Measurements from ENCODE around the gene TBC1D13.
"Not testable (repeated sequence)": the region's sequence is repeated elsewhere in the genome, so short reads cannot be mapped to it uniquely, and the experiment has no call there.

TBC1D13 gene

DNA sequence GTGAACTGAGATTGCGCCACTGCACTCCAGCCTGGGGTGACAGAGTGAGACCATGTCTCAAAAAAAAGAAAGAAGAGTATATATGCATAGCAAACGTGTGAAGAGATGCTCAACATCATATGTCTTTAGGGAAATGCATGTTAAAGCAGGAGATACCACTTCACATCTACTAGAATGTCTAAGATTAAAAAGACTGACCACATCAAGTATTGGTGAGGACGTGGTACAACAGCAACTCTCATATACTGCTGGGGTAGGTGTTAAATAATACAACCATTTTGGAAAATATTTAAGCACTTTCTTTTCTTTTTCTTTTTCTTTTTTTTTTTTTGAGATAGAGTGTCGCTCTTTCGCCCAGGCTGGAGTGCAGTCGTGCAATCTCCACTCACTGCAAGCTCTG is 1.6 kb upstream of the TBC1D13 start:
- no peak for DNase-seq

DNA sequence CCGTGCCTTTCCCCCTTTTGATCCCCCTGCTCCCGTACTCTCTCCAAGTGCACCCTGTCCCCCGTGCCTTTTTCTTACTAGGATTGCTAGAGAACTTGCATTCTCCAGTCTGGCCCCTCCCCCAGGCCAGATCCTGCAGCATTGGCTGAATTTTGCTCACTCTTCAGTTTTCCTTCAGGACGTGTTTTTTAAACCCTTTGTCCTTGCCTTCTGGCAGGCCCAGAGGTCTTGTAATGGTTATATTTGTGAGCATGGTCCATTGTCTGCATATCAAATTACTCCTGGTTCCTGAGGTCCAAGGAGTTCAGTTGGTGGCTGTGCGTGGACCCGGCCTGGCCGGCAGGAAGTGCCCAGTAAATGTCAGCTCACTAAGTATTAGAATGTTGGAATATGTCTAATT is 606 bp downstream of the TBC1D13 start:
- no peak for DNase-seq

DNA sequence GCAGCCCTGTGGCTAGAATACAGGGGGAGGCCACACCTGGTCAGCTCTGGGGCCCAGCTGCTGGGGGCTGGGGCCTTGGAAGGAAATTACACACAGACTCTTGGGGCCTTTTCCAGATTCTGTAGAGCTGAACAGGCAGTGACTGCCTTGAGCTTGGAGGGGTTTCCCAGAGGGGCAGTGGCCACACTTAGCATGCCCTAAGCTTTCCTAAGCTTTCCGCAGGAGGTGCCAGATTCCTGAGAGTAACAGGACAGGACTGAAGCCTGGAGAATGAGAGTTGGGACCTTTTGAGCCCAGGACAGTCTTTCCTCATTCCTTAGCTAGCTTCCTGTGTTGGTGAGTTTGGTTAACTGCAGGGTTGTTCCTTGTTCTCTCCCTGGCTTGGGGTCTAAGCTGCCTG is 1.4 kb downstream of the TBC1D13 start:
- no peak for DNase-seq

DNA sequence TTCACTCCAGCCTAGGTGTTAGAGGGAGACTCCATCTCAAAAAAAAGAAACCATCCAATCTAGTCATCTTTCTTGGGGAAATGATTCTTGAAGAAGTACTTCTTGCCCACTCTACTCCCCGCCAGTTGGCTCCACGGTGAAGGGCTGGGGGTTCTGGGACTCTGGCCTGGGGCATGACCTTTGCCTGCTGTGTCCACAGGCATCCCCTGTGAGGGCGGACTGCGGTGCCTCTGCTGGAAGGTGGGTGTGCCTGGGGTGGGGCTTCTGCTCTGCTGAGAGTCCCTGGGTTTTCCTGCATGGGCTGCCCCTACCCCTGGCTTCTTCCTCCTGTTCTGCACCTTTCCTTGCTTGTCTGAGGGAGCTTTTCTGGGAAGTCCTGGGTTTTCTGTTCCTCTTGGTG is 3.5 kb downstream of the TBC1D13 start:
- DNase-seq = no peak

DNA sequence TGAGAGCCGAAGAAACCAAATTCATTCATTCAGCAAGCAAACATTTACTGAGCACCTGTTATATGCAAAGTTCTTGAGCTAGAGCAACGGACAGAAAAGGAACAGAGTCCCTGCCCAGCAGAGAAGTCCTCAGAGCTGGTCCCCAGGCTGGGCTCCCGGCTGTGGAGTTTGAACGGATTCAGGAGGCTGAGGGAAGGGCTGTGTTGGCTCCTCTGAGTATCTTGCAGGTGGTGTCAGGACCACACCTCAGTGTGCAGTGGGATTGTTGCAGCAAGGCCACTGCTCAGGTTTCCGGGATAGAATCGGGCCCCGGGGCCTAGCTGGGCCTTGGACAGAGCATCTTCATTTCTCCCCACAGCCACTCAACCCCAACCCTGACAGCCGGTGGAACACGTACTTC is 5.1 kb downstream of the TBC1D13 start:
- DNase-seq = no peak

DNA sequence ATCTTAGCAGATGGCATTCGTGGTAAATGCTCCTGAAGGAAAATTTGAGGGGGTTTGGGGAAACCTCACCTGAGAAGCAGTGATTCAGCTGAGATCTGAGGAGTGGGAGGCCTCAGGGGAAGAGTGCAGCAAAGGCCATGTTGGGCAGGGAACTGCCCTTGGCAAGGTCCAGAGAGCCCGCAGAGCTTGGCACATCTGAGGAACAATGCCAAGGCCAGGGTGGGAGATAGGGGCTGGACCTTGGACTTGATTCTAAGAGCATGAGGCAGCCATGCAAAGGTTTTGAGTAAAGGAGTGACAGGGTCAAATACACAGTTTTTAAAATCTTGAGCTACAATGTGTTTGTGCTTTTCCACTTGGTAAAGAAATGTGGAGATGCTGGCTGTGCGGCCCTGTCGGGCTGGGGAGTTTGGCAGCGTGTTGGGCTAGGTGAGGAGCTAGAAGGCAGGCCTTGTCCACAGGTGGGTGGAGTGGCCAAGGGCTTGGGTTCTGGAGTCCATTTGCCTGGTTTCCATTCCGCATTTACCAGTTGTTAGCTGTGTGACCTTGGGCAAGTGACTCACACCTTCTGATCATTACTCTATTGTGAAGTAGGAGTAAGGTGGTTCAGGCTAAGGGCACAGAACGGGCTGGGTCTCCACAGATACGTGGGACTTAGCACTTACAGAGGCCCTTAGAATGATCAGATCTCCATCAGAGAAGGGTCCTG is 6.1 kb downstream of the TBC1D13 start:
- DNase-seq = no peak

DNA sequence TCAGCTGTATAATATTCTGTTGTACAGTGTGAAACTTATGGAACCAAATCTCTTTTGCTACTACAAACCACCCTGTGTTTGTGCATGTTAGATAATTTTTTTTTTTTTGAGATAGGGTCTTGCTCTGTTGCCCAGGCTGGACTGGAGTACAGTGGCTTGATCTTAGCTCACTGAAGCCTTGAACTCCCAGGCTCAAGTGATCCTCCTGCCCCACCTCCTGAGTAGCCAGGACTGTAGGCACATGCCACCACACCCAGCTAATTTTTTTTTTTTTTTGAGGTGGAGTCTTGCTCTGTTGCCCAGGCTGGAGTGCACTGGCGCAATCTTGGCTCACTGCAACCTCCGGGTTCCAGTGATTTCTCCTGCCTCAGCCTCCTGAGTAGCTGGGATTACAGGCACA is 7.9 kb downstream of the TBC1D13 start:
- DNase-seq = not testable (repeated sequence)

DNA sequence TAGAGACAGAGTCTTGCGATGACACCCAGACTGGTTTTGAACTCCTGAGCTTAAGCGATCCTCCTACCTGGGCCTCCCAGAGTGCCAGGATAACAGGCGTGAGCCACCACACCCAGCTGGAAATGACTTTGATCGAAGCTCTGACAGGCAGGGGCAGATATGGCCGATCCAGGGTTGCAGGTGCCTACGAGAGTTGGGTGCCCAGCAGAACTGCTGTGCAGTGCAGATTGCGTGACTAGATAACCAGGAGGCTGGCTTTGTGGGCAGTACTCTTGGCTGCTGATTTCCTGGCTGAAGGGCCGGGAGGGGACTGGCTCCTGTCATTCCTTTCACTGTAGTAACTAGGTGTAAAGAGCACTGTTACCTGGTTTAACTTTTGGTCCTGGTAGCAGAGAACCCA is 11.8 kb downstream of the TBC1D13 start:
- DNase-seq = no peak

DNA sequence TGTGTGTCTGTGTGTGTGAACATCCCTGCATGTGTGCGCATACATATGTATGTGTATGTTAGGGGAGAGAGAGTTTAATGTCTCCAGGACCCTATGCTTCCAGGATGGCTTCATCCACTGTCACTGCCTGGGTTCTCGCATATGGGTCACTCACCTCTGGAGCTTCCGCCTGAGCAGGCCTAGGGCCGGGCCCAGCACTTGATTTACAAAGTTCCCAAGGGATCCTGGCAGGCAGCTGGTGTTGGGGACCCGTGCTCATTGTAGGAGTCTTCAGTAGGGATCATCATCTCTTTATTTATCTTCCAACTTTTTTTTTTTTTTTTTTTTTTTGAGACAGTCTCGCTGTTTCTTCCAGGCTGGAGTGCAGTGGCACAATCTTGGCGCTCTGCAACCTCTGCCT is 13.0 kb downstream of the TBC1D13 start:
- no peak for DNase-seq

DNA sequence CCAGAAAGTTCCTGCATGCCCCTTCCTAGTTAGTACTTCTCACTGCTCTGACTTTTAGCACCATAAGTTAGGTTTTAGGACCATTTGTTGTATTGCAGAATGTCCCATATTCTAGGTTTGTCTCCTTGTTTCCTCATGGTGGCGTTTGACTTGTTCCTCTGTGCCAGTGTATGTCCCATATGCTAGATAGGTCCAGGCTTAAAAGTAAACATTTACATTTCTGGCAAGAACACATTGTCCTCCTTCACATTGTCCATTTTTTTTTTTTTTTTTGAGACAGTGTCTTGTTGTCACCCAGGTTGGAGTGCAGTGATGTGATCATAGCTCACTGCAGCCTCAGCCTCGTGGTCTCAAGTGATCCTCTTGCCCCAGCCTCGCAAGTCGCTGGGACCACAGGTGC is 15.4 kb downstream of the TBC1D13 start:
- DNase-seq = no peak

DNA sequence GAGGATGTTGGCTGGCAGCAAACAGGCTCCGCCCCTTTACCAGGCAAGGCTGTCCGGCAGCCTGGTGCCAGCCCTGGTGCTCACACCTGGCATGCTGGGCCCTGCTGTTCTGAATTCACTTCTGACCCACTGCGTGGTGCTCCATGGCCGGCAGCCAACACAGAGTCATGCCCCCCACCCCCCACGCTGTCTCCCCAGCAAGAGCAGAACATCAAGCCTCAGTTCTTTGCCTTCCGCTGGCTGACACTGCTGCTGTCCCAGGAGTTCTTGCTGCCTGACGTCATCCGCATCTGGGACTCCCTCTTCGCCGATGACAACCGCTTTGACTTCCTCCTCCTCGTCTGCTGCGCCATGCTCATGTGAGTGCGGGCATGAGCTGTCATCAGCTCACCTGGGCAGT is 18.6 kb downstream of the TBC1D13 start:
- no peak for DNase-seq

DNA sequence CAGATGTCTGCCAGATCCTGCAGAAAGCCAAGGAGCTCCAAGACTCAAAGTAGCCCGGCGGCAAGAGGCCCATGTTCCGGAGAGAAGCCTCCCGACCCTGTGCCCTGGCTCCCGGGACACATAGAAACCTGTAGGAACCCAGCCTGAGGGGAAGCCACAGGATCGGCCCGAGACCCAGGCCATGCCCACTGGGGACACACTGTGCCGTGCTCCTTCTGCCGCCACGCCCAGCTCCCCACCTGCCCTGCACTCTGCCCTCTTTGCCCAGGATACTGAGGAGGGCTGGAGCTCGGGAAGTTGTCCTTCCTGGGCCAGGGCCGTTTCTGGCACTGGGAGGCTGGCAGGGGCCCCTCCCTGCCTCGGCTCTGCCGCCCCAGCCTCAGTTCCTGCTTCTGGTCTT is 20.8 kb downstream of the TBC1D13 start:
- no peak for DNase-seq

DNA sequence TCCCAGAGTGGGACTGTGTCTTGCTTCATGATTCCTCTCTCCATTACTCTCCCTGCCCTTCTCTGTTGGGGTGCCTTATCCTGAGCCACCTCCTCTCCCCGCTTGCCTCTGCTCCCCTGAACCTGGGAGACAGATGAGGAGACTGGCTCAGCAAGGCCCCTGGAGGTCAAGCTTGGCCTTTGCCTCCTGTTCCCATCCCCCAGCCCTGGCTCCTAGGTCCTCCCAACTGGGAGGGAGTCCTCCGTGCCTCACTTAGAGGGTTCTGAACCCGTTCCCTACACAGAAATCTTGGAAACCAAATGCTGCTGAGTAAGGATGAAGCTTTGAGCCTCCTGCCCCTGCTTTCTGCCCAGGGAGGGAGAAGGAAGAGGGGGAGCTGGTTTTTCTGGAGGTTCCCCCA is 21.5 kb downstream of the TBC1D13 start:
- no peak for DNase-seq

DNA sequence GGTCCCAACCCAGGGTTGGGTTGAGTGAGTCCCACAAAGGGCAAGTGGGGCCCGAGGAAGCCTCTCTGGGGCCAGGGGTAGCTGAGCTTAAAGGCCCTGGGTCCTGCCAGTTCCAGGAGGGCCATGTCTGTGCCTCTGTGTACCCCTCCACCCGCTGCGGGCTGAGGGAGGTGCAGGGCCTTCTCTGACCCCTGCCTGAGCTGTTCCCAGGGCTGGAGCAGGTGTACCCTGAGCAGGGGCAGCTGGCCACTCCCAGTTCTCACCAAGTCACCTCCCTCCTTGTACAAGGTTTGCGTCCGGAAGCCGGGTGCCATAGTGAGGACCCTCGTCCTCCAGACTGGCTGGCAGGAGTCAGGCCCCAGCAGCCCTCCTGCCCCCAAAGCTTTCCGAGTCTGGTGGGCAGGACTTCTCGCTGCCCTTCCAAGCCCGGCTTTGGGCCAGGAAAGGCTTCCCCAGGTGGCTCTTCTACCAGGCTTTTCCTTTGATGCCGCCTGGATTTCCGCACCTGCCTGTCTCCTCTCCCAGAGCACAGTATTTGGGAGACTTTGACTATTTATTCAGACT is 22.1 kb downstream of the TBC1D13 start:
- no peak for DNase-seq

DNA sequence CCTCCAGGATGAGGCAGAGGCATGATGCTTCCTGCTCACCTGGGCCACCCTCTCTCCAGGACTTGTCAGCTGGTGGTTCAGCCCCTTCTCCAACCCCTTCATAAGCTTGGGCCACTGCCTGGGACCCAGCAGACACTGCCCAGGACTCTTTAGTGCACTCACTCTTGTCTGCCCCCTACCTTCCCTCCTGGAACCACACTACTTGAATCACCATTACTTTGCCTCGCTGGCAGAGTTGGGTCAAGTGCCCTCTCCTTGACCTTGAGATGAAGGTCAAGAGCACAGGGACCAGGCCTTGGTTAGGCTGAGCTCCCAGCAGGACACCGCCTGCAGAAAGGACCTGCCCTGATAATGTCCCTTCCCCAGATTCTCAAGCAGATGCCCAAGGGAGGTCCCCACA is 22.8 kb downstream of the TBC1D13 start:
- no peak for DNase-seq

DNA sequence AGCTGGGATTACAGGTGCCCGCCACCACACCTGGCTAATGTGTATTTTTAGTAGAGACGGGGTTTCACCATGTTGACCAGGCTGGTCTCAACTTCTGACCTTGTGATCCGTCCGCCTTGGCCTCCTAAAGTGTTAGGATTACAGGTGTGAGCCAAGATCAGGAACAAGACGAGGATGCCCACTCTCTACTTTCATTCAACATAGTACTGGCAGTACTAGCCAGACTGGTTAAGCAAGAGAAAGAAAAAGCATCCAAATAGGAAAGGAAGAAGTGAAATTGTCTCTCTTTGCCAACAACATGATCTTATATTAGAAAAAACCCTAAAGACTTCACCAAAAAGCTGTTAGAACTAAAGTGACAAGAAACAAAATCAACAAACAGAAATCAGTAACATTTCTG is 23.8 kb downstream of the TBC1D13 start:
- DNase-seq = no peak

DNA sequence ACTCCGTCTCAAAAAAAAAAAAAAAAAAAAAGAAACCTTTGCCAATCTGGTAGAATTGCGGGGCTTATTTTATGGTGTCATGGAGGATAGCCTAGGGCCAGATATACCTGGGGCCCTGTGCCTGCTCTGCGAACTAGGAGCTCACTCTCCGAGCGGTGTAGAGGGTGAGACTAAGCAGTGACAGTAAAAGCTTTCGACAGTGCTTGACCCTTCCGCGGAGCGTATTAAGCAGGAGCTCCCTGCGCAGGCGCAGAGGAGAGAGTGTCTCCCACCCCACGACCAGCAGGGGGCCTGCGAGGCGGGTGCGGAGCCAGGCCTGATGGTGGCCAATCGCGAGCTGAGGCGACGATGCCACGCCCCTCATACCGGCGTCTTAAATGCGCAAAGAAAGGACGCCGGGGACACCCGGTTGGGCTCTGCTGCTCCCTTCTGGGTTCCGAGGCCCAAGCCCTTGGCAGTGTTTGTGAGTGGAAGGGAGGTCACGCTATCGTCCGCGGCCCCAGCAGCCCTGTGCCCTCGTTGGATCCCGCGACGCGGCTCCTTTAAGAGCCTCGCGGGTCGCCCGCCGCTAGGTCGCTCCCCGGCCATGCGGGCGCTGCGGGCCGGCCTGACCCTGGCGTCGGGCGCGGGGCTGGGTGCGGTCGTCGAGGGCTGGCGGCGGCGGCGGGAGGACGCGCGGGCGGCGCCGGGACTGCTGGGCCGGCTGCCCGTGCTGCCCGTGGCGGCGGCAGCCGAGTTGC is 31.2 kb downstream of the TBC1D13 start, which contains the start of gene ENDOG:
Gene ENDOG, plus strand, starts transcription at position 402 of the 740 bp plus-strand sequence. Its CDS starts 185 bp downstream, at position 587.
- DNase-seq = peak; percentile 91

DNA sequence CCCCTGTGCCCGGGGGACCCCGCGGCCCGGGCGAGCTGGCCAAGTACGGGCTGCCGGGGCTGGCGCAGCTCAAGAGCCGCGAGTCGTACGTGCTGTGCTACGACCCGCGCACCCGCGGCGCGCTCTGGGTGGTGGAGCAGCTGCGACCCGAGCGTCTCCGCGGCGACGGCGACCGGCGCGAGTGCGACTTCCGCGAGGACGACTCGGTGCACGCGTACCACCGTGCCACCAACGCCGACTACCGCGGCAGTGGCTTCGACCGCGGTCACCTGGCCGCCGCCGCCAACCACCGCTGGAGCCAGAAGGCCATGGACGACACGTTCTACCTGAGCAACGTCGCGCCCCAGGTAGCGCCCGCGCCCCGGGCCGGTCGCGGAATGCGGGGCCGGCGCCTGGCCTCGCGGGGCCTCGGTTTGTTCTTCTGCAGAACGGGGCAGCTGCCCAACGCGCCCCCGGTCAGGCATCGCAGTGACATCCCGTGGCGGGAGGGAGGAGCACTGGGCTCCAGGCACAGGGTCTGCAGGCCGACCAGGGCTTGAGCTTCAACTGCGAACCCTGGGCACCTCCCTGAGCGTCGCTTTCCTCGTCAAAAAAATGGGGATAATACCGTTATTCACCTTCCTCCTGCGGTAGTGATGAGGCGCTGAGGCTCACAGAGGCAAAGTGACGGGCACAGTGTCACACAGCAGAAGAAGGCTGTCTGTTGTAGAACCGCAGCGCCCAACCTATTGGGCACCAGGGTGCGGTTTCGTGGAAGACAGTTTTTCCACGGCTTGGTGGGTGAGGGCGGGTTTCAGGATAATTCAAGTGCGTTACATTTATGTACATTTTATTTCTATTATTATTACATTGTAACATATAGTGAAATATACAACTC is 32.0 kb downstream of the TBC1D13 start:
- no peak for DNase-seq

DNA sequence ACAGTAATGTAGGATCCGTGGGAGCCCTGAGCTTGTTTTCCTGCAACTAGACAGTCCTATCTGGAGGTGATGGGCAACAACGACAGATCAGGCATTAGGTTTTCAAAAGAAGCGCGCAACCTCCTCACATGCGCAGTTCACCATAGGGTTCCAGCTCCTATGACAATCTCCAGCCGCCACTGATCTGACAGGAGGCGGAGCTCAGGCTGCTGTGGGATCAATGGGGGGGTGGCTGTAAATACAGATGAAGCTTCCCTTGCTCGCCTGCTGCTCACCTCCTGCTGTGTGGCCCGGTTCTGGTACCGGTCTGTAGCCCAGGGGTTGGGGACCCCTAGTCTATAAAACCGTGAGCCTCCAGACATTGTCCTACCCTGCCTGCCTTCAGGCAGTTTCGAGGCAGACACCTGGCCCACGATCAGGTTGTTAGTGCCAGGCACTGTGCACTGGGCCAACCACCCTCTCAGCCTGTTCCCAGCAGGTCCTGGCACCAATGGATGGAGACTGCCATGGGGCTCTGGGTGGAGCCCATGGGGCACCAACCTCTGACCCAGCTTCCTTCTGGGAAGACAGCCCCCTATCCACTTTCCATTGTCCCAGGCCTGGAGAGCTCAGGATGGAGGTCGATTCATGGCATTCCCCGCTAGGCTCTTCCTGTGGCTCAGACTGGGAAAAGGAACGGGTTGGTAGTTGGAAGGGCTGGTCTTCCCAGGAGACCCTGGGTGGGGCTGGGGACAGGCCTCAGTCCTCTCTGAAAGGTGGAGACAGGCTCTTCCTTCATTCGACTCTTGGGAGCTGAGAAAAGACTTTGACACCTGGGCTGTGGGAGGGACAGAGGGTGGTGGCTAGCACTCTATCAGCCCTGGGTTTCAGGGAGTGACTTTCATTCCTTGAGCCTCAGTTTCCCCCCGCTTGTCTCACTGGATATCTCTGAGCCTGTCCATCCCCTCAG is 32.9 kb downstream of the TBC1D13 start:
- no peak for DNase-seq

DNA sequence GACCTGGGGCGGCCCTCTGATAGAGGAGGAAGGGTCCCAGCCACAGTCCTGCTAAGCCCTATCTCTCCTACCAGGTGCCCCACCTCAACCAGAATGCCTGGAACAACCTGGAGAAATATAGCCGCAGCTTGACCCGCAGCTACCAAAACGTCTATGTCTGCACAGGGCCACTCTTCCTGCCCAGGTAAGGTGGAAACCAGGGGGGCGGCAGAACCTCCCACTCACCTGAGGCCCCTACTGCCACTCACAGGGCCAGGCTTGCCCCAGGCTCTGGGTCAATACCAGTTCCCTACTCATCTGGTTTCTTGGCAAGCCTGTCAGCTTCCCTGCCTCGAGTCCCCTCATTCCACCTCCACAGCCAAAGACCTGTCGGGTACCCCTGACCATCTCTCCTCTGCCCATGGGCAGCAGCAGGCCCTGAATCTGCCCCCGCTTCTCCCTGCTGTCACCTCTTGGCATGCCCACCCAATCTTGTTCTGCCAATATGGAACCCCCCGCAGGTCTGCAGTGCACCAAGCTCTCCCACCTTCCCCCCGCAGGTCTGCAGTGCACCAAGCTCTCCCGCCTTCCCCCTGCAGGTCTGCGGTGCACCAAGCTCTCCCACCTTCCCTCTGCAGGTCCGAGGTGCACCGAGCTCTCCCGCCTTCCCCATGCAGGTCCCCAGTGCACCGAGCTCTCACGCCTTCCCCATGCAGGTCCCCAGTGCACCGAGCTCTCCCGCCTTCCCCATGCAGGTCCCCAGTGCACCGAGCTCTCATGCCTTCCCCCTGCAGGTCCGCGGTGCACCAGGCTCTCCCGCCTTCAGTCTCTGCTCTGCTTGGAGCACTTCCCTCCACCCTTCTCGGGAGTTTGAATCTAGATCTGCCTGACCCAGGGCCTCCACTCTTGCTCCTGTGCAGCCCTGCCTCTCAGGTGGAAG is 33.9 kb downstream of the TBC1D13 start:
- no peak for DNase-seq

Data from kidney glomerular epithelial cell (primary cell).